Sigmoid colon (tissue), 3 donors: Measurements from ENCODE around the gene CADM3.

Experiments used
- CTCF ChIP-seq, 4 experiments: fragments of 450-650 bp in 3 of 4; fragments of 200-600 bp in 1 of 4; IDR thresholded peaks; one replicate each; pipeline ENCODE4 v1.5.1; 2016 to 2019; ENCODE audit warnings: antibody characterized with exemption in 4 of 4, mild to moderate bottlenecking in 3 of 4, moderate library complexity in 2 of 4
- POLR2A ChIP-seq, 2 donors: fragments of 450-650 bp; IDR thresholded peaks; one replicate each; pipeline ENCODE4 v1.6.1; 2016; ENCODE audit warnings: antibody characterized with exemption in 2 of 2, mild to moderate bottlenecking in 2 of 2, moderate library complexity in 2 of 2

GRCh38 chr1:159122005-159122621, 49.3 kb upstream of the CADM3 start:
- TF ChIP-seq CTCF (IDR thresholded peaks at IDR 0.05) (no peak), POLR2A (IDR thresholded peaks at IDR 0.05) (no peak)
